ENCODE data around the gene RREB1.

DNA sequence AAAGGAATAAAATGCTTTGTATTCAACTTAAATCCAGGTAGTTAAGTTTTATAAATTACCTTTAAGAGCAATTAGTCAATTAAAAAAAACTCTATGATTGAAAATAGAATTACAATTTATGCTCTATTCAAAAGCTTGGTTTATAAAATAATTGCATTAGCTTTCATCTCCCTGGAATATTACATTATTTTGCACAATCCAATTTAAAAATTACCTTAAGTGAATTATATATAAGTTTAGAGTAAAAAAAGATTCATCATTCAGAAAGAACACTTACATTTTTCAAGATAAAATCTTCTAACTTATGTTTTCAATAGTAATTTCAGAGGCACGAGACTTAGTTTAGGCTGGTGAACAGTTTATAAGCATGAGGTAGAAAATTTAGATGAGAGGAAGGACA, 190.4 kb downstream of the RREB1 start:
- TF ChIP-seq, protein P1, sequence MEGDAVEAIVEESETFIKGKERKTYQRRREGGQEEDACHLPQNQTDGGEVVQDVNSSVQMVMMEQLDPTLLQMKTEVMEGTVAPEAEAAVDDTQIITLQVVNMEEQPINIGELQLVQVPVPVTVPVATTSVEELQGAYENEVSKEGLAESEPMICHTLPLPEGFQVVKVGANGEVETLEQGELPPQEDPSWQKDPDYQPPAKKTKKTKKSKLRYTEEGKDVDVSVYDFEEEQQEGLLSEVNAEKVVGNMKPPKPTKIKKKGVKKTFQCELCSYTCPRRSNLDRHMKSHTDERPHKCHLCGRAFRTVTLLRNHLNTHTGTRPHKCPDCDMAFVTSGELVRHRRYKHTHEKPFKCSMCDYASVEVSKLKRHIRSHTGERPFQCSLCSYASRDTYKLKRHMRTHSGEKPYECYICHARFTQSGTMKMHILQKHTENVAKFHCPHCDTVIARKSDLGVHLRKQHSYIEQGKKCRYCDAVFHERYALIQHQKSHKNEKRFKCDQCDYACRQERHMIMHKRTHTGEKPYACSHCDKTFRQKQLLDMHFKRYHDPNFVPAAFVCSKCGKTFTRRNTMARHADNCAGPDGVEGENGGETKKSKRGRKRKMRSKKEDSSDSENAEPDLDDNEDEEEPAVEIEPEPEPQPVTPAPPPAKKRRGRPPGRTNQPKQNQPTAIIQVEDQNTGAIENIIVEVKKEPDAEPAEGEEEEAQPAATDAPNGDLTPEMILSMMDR (IDR thresholded peaks at IDR 0.05) = no peak
- no peak for TF ChIP-seq POLR2AphosphoS5 (IDR thresholded peaks at IDR 0.05)
- no peak for TF ChIP-seq EP300 (IDR thresholded peaks at IDR 0.05)

Measured in suprapubic skin (tissue), 4 donors.